Neural cell (in vitro differentiated cells): ENCODE results near the gene IFRD1.

Experiments
- CTCF ChIP-seq: fragments of 450-650 bp; IDR thresholded peaks from 2 replicates; pipeline ENCODE4 v1.5.1; 2014; ENCODE audit warnings: antibody characterized with exemption, mild to moderate bottlenecking, moderate library complexity; ENCODE audit not compliant: poor library complexity, severe bottlenecking
- TF ChIP-seq, protein P1 (sequence below): IDR thresholded peaks from 2 replicates; pipeline ENCODE4 v1.6.1; 2012; ENCODE audit warnings: borderline replicate concordance

DNA sequence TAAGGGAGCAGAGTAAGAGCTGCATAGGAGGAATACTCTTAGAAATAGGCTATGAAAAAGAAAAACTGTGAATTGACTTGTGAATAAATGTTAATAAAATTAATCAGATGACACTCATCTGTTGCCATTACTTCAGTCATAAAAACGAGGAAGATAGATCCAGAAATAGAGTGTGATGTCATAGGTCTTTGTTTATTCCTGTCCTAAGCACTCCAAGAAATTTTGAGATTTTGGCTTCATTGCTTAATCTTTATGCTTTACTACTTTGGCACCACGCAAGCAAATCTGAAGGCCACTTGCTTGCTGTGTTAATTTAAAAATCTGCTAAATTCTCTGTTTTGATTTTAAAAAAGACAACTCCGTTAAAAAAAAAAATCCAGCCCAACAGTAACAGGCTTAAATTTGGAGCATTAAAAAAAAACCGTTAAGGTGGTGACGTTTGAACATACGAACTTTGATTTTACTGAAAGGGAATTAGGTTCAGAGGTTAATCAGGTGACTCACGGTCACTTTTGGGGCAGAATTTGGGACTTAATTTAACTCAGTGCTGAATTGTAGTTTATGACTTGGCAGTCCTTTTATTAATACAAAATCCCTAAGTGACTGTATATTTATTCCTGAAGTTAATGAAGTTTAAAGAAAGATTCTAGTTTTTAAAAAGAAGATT, 3.4 kb downstream of the IFRD1 start:
- no peak for TF ChIP-seq CTCF
- TF ChIP-seq, protein P1, sequence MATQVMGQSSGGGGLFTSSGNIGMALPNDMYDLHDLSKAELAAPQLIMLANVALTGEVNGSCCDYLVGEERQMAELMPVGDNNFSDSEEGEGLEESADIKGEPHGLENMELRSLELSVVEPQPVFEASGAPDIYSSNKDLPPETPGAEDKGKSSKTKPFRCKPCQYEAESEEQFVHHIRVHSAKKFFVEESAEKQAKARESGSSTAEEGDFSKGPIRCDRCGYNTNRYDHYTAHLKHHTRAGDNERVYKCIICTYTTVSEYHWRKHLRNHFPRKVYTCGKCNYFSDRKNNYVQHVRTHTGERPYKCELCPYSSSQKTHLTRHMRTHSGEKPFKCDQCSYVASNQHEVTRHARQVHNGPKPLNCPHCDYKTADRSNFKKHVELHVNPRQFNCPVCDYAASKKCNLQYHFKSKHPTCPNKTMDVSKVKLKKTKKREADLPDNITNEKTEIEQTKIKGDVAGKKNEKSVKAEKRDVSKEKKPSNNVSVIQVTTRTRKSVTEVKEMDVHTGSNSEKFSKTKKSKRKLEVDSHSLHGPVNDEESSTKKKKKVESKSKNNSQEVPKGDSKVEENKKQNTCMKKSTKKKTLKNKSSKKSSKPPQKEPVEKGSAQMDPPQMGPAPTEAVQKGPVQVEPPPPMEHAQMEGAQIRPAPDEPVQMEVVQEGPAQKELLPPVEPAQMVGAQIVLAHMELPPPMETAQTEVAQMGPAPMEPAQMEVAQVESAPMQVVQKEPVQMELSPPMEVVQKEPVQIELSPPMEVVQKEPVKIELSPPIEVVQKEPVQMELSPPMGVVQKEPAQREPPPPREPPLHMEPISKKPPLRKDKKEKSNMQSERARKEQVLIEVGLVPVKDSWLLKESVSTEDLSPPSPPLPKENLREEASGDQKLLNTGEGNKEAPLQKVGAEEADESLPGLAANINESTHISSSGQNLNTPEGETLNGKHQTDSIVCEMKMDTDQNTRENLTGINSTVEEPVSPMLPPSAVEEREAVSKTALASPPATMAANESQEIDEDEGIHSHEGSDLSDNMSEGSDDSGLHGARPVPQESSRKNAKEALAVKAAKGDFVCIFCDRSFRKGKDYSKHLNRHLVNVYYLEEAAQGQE, result no peak
